Smooth muscle cell (in vitro differentiated cells): ENCODE data around the gene RAD54L2. TPM values are rescaled to one million over a fixed set of nuclear protein-coding genes. Genes with fewer than 3 reads are reported as not detected.

Experiments
- DNase-seq: peaks from one replicate; lab custom pipeline; 2025; ENCODE audit not compliant: unreplicated experiment; lab: John Stamatoyannopoulos, UW
- H2AFZ ChIP-seq: fragments of 200-600 bp; sonication (generic); 2 replicates; pipeline ENCODE4 v1.6.0; 2016; ENCODE audit warnings: antibody characterized with exemption, low read depth, mild to moderate bottlenecking
- H3F3A ChIP-seq: fragments of 200-600 bp; sonication (generic); 2 replicates; pipeline ENCODE4 v1.6.0; 2017; ENCODE audit warnings: antibody characterized with exemption, low read depth
- H3K27ac ChIP-seq: fragments of 200-600 bp; sonication (generic); 2 replicates; pipeline ENCODE4 v1.5.1; 2016; ENCODE audit warnings: low read depth, mild to moderate bottlenecking
- H3K27me3 ChIP-seq: fragments of 200-600 bp; sonication (generic); 2 replicates; pipeline ENCODE4 v1.6.1; 2016; ENCODE audit warnings: low read depth, mild to moderate bottlenecking
- H3K36me3 ChIP-seq: fragments of 200-600 bp; sonication (generic); 2 replicates; pipeline ENCODE4 v1.5.1; 2016; ENCODE audit warnings: low read depth
- H3K4me1 ChIP-seq: fragments of 200-600 bp; sonication (generic); 2 replicates; pipeline ENCODE4 v1.5.1; 2016; ENCODE audit warnings: low read depth
- H3K4me2 ChIP-seq: fragments of 200-600 bp; sonication (generic); 2 replicates; pipeline ENCODE4 v1.6.0; 2016; ENCODE audit warnings: mild to moderate bottlenecking
- H3K4me3 ChIP-seq: fragments of 200-600 bp; sonication (generic); 2 replicates; pipeline ENCODE4 v1.5.1; 2016; ENCODE audit warnings: mild to moderate bottlenecking
- H3K79me2 ChIP-seq: fragments of 200-600 bp; sonication (generic); 2 replicates; pipeline ENCODE4 v1.6.0; 2016; ENCODE audit warnings: low read depth, mild to moderate bottlenecking
- H3K9ac ChIP-seq: fragments of 200-600 bp; sonication (generic); 2 replicates; pipeline ENCODE4 v1.6.0; 2016; ENCODE audit warnings: low read depth
- H3K9me3 ChIP-seq: fragments of 200-600 bp; sonication (generic); replicated peaks from 2 replicates; pipeline ENCODE4 v1.5.1; 2016; ENCODE audit warnings: low read depth
- H4K20me1 ChIP-seq: fragments of 200-600 bp; sonication (generic); 2 replicates; pipeline ENCODE4 v1.6.0; 2016; ENCODE audit warnings: low read depth
- CTCF ChIP-seq: fragments of 200-600 bp; sonication (generic); IDR thresholded peaks from 2 replicates; pipeline ENCODE4 v1.5.1; 2017; ENCODE audit warnings: borderline replicate concordance, mild to moderate bottlenecking, antibody characterized with exemption; ENCODE audit not compliant: insufficient read depth, poor library complexity, severe bottlenecking
- WGBS: methylation state at CpG from one replicate; pipeline ENCODE4 v1.1.7; 2016; ENCODE audit warnings: low lambda C conversion rate; 5-methylcytosine and 5-hydroxymethylcytosine counted together
- polyA plus RNA-seq: library from polyadenylated mRNA; unstranded; fragments of >200 nt; fragmentation: Nextera tagmentation; extraction: Ambion mirVana; gene quantifications from 2 replicates; pipeline ENCODE4 v1.2.1, GENCODE V29; 2016
- total RNA-seq: library from RNA; depleted of rRNA; stranded (reverse); fragments of >200 nt; gene quantifications from 2 replicates; pipeline ENCODE4 v1.2.3, GENCODE V29; 2014

The RAD54L2 gene
- total and polyA plus RNA-seq, 2 experiments from 2014 or later = 12.6 to 12.8 TPM

GRCh38 chr3:51547274-51547673, 8.8 kb downstream of the RAD54L2 start:
- Histone ChIP-seq H2AFZ (no peak overlapping the region), H3K36me3 (no peaks in the 10 kb centered on the region), H3K79me2 (peaks cover 58% of the 10 kb centered on the region), H3K27ac (no peak overlapping the region), H3K4me1 (no peaks in the 10 kb centered on the region), H3F3A (no peaks in the 10 kb centered on the region), H3K27me3 (no peaks in the 10 kb centered on the region), H4K20me1 (peaks cover 83% of the 10 kb centered on the region), H3K9ac (no peak overlapping the region), H3K4me2 (no peak overlapping the region), H3K9me3 (no peaks in the 10 kb centered on the region), H3K4me3 (no peak overlapping the region)
- TF ChIP-seq CTCF = no peak
- DNase-seq = no peak
- WGBS = 98% methylated on average over 6 of the region's 6 CpGs

- peaks cover 85% of the 10 kb centered on the region for H4K20me1 ChIP-seq
- TF ChIP-seq CTCF = no peak
- H3F3A ChIP-seq = no peaks in the 10 kb centered on the region
- no peaks in the 10 kb centered on the region for H3K4me1 ChIP-seq
- WGBS = 95% methylated on average over 10 of the region's 10 CpGs
- H3K27me3 ChIP-seq = no peaks in the 10 kb centered on the region
- H3K36me3 ChIP-seq = no peaks in the 10 kb centered on the region
- H3K9ac ChIP-seq = no peak overlapping the region
- H3K4me3 ChIP-seq = no peak overlapping the region
- no peaks in the 10 kb centered on the region for H3K9me3 ChIP-seq
- H3K4me2 ChIP-seq = no peak overlapping the region
- DNase-seq = no peak
- no peak overlapping the region for H3K27ac ChIP-seq
- peaks cover 44% of the 10 kb centered on the region for H3K79me2 ChIP-seq
- no peak overlapping the region for H2AFZ ChIP-seq
These were observed 10.8 kb downstream of the RAD54L2 start for GRCh38 chr3:51549311-51549710.

GRCh38 chr3:51550080-51550819, 11.7 kb downstream of the RAD54L2 start:
- H3K4me2 ChIP-seq = no peak overlapping the region
- peaks cover 85% of the 10 kb centered on the region for H4K20me1 ChIP-seq
- TF ChIP-seq CTCF = no peak
- H3K27me3 ChIP-seq = no peaks in the 10 kb centered on the region
- H3K4me1 ChIP-seq = no peaks in the 10 kb centered on the region
- 97% methylated on average over 8 of the region's 8 CpGs for WGBS
- H3F3A ChIP-seq = no peaks in the 10 kb centered on the region
- peaks cover 47% of the 10 kb centered on the region for H3K79me2 ChIP-seq
- no peaks in the 10 kb centered on the region for H3K36me3 ChIP-seq
- no peak overlapping the region for H3K9ac ChIP-seq
- no peaks in the 10 kb centered on the region for H3K9me3 ChIP-seq
- H3K27ac ChIP-seq = no peak overlapping the region
- DNase-seq = no peak
- H3K4me3 ChIP-seq = no peak overlapping the region
- no peak overlapping the region for H2AFZ ChIP-seq

- no peak overlapping the region for H2AFZ ChIP-seq
- H3K79me2 ChIP-seq = peaks cover 23% of the 10 kb centered on the region
- no peak overlapping the region for H3K4me2 ChIP-seq
- no peaks in the 10 kb centered on the region for H3K36me3 ChIP-seq
- H3K27ac ChIP-seq = no peak overlapping the region
- H3K4me3 ChIP-seq = no peak overlapping the region
- no peak for DNase-seq
- no peak for TF ChIP-seq CTCF
- WGBS = 100% methylated on average over 5 of the region's 5 CpGs
- H4K20me1 ChIP-seq = peaks cover 81% of the 10 kb centered on the region
- H3K9me3 ChIP-seq = no peaks in the 10 kb centered on the region
- H3K27me3 ChIP-seq = no peaks in the 10 kb centered on the region
- H3K9ac ChIP-seq = no peak overlapping the region
- H3K4me1 ChIP-seq = no peaks in the 10 kb centered on the region
- H3F3A ChIP-seq = no peaks in the 10 kb centered on the region
These were observed 19.5 kb downstream of the RAD54L2 start for GRCh38 chr3:51557993-51558392.
